HFFc6 (cell line): ENCODE data around the gene URGCP. TPM values are rescaled to one million over a fixed set of nuclear protein-coding genes. Genes with fewer than 3 reads are reported as not detected.

ENCODE experiments used
- DNase-seq: peaks from one replicate; pipeline ENCODE4 v3.0.0-alpha.2; 2018
- H3K27ac Mint-ChIP-seq: 2 replicates; pipeline ENCODE4 v1.8.0; 2020; ENCODE audit warnings: mild to moderate bottlenecking, mixed read lengths
- H3K27me3 Mint-ChIP-seq: 2 replicates; pipeline ENCODE4 v1.8.0; 2021; ENCODE audit warnings: mild to moderate bottlenecking, moderate library complexity, mixed read lengths; ENCODE audit not compliant: insufficient read depth
- H3K36me3 Mint-ChIP-seq: 2 replicates; pipeline ENCODE4 v1.8.0; 2021; ENCODE audit warnings: low read depth, mixed read lengths
- H3K4me1 Mint-ChIP-seq: 2 replicates; pipeline ENCODE4 v1.8.0; 2020; ENCODE audit warnings: low read depth, mixed read lengths
- H3K4me3 Mint-ChIP-seq: 2 replicates; pipeline ENCODE4 v1.8.0; 2020; ENCODE audit warnings: mild to moderate bottlenecking, moderate library complexity, mixed read lengths
- H3K9me3 Mint-ChIP-seq: 2 replicates; pipeline ENCODE4 v1.8.0; 2020; ENCODE audit warnings: mild to moderate bottlenecking, mixed read lengths
- total RNA-seq, 6 experiments: library from RNA; stranded (reverse); fragmentation: NEBNext Ultra II Directional; extraction: Animal tissue kit (Norgen Biotek cat#: 25700); gene quantifications; 2 replicates in 1 of 6; 3 replicates in 5 of 6; pipeline ENCODE4 v1.2.3, GENCODE V29; 2021
- TF ChIP-seq, protein P1 (sequence below): fragments of 200-600 bp; sonication (generic); IDR thresholded peaks from 2 replicates; pipeline ENCODE4 v1.5.0; 2021; ENCODE audit warnings: antibody characterized with exemption, mild to moderate bottlenecking

The URGCP gene
- total RNA-seq, 6 experiments from 2014 or later: 41.4 to 53.2 (median 43.2) TPM

DNA sequence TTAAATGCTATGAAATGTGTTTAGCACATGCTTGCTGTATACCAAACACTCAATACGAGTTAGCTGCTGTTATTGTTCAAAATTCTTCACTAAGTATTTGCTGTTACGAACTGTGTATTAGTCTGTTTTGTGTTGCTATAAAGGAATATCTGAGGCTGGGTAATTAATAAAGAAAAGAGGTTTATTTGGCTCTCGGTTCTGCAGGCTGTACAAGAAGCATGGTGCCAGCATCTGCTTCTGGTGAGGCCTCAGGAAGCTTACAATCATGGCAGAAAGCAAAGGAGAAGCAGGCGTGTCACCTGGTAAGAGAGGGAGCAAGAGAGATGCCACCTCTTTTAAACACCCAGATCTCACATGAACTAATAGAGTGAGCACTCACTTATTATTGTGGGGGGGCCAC lies 21.4 kb upstream of the URGCP start:
- no peaks in the 10 kb centered on the region for H3K9me3 Mint-ChIP-seq
- TF ChIP-seq, protein P1, sequence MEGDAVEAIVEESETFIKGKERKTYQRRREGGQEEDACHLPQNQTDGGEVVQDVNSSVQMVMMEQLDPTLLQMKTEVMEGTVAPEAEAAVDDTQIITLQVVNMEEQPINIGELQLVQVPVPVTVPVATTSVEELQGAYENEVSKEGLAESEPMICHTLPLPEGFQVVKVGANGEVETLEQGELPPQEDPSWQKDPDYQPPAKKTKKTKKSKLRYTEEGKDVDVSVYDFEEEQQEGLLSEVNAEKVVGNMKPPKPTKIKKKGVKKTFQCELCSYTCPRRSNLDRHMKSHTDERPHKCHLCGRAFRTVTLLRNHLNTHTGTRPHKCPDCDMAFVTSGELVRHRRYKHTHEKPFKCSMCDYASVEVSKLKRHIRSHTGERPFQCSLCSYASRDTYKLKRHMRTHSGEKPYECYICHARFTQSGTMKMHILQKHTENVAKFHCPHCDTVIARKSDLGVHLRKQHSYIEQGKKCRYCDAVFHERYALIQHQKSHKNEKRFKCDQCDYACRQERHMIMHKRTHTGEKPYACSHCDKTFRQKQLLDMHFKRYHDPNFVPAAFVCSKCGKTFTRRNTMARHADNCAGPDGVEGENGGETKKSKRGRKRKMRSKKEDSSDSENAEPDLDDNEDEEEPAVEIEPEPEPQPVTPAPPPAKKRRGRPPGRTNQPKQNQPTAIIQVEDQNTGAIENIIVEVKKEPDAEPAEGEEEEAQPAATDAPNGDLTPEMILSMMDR: no peak
- H3K27me3 Mint-ChIP-seq: no peaks in the 10 kb centered on the region; the same call in 1 of the 2 replicates
- H3K4me1 Mint-ChIP-seq: peaks cover 28% of the 10 kb centered on the region
- no peak for DNase-seq
- peaks cover 5% of the 10 kb centered on the region; the same call in 1 of the 2 replicates for H3K36me3 Mint-ChIP-seq
- H3K27ac Mint-ChIP-seq: no peak overlapping the region
- no peak overlapping the region for H3K4me3 Mint-ChIP-seq

DNA sequence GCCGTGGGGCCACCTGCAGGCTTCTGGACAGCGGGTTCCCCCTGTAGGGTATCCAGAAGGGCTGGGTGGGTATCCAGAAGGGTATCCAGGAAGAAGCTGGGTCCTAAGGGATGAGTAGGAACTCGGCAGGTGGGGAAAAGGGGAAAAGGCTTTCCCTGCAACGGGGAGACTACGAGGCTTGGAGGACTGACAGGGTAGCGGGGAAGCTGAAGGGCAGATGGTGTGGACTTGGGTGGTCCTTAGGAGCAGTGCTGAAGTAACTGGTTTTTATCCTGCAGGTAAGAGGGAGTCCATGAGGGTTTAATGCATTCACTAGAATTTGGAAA lies 20.4 kb upstream of the URGCP start:
- DNase-seq: no peak
- TF ChIP-seq, protein P1: peak; percentile 20; the same call in 1 of the 2 replicates
- Mint-ChIP-seq H3K27me3 (no peaks in the 10 kb centered on the region; the same call in 1 of the 2 replicates), H3K36me3 (peaks cover 5% of the 10 kb centered on the region; the same call in 1 of the 2 replicates), H3K4me1 (peaks cover 28% of the 10 kb centered on the region), H3K9me3 (no peaks in the 10 kb centered on the region), H3K27ac (peak overlapping the region; percentile 75), H3K4me3 (peak overlapping the region; percentile 93)

DNA sequence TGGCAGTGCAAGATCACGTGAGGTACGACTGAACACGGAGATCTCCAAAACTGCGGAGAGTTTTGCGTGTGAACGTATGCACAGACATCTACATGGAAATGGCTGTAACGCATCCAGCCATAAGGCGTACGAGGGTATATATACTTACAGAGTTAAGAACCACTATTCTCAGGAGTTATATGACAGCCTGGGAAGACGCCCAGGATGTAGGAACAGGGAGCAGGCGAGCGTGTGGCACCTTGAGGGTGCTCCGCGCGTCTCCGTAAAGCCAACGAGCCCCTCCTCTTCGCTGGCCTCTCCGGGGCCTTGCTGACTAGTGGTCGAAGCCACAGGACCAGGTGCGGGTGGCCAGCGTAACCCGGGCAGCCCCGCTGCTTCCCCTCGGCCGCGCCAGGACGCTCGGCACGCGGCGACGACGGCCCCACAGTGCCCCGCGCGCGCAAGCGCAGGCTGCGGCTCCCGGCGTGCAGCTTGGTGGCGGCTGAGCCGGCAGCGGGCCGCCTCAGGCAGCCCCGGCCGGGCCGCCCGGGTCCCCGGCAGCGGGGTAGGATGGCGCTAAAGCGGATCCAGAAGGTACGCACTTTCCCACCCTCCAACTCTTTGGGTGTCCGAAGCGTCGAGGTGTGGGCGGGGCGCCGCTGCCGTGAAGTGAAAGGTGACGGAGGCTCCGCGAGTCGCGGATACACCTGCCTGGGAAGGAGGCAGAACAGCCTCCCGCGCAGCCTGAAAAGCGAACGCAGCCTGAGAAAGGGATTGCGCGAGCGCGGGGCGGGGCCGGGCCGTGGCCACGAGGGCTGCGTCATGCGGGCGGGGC lies 19.8 kb upstream of the URGCP start, which contains the start of gene UBE2D4:
TSS of gene UBE2D4 (plus strand) at position 453 of the 814 bp plus-strand sequence. CDS start at position 550, 97 bp downstream.
- Mint-ChIP-seq H3K9me3 (no peaks in the 10 kb centered on the region), H3K36me3 (peaks cover 5% of the 10 kb centered on the region; the same call in 1 of the 2 replicates), H3K4me3 (peak within 1 kb of the TSS; percentile 93), H3K4me1 (peaks cover 28% of the 10 kb centered on the region), H3K27ac (peak within 1 kb of the TSS; percentile 91), H3K27me3 (no peaks in the 10 kb centered on the region; the same call in 1 of the 2 replicates)
- DNase-seq: peak; percentile 57
- TF ChIP-seq, protein P1: no peak

DNA sequence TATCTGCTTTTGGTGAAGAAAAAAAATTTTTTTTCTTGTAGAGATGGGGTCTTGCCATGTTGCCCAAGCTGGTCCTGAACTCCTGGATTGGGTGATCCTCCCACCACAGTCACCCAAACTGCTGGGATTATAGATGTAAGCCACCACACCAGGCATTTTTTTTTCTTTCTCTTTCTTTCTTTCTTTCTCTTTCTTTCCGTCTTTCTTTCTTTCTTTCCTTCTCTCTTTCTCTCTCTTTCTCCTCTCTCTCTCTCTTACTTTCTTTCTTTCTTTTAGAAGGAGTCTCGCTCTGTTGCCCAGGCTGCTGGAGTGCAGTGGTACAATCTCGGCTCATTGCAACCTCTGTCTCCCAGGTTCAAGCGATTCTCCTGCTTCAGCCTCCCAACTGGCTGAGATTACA lies 16.3 kb upstream of the URGCP start:
- H3K36me3 Mint-ChIP-seq: peaks cover 8% of the 10 kb centered on the region
- TF ChIP-seq, protein P1: no peak
- no peaks in the 10 kb centered on the region for H3K9me3 Mint-ChIP-seq
- no peaks in the 10 kb centered on the region; the same call in 1 of the 2 replicates for H3K27me3 Mint-ChIP-seq
- peaks cover 28% of the 10 kb centered on the region for H3K4me1 Mint-ChIP-seq
- no peak overlapping the region for H3K4me3 Mint-ChIP-seq
- no peak for DNase-seq
- H3K27ac Mint-ChIP-seq: no peak overlapping the region

DNA sequence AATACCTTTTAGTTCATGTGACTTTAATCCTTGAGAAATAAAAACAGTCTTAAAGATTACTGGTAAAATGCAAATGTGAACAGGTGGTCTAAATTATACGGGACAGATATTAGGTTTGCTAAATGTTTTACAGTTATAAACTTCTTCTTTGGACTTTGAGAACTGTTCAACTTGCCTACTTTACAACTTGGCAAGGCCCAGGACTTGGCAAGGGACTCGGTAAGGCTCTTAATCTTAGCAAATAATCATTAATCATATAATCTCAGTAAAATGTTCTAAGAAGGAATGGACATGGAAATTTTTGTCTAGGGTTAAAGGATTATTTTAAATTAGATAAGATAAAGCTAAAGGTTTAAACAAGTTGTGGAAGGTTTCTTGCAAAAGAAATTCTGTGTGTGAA lies 15.0 kb upstream of the URGCP start:
- H3K27me3 Mint-ChIP-seq: no peaks in the 10 kb centered on the region; the same call in 1 of the 2 replicates
- TF ChIP-seq, protein P1: no peak

More for the DNA sequence above, 15.0 kb upstream of the URGCP start:
- Mint-ChIP-seq H3K36me3 (peaks cover 8% of the 10 kb centered on the region), H3K4me3 (no peak overlapping the region), H3K4me1 (peaks cover 16% of the 10 kb centered on the region), H3K9me3 (no peaks in the 10 kb centered on the region), H3K27ac (no peak overlapping the region)
- no peak for DNase-seq
